ENCODE measurements around the gene ZNF200.

ZNF200 gene

GRCh38 chr16:3194792-3195191 lies 40.2 kb downstream of the ZNF200 start:
- no peak overlapping the region for H3K27ac ChIP-seq
- TF ChIP-seq CTCF (IDR thresholded peaks at IDR 0.05): no peak
- TF ChIP-seq ZFX (IDR thresholded peaks at IDR 0.05; ENCODE audit: borderline replicate concordance): no peak

DNA sequence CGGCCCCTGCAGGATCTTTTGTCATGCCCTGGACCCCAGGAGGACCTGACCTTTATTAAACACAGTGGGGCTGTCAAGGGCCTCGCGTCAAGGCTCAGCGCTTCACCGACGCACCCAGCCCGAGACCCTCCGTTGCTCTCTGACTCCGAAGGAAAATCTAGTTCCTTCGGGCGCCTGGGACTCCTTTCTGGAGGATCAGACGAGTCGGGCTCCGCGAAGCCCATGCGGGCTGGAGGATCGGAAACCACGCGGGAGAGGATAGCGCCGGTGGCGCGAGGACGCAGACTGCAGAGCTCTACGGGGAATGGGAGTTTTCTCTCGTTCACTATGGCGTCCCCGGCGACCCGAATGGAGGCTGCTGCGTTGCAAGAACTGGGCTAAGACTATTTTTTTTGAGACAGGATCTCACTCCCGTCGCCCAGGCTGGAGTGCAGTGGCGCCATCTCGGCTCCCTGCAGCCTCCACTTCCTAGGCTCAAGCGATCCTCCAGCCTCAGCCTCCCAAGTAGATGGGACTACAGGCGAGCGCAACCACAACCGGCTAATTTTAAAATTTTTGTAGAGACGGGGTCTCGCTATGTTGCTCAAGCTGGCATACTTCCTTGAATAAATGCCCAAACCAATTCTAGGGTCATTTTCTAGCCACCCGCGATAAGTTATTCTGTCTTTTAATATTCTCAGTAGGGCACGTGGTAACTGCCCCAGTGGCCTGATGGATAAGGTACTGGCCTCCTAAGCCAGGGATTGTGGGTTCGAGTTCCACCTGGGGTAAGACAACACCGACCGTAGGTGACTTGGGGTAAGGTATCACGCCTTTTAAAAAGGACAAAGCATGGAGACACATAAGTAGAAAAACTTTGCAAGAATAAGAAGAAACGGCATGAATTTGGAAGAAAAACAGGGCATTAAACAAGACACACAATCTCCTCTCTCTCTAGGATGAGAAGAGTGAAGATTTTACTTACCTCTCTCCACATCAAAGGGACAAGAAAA lies 41.4 kb downstream of the ZNF200 start:
- TF ChIP-seq CTCF (IDR thresholded peaks at IDR 0.05) (no peak), ZFX (IDR thresholded peaks at IDR 0.05; ENCODE audit: borderline replicate concordance) (no peak)
- H3K27ac ChIP-seq: no peak overlapping the region

DNA sequence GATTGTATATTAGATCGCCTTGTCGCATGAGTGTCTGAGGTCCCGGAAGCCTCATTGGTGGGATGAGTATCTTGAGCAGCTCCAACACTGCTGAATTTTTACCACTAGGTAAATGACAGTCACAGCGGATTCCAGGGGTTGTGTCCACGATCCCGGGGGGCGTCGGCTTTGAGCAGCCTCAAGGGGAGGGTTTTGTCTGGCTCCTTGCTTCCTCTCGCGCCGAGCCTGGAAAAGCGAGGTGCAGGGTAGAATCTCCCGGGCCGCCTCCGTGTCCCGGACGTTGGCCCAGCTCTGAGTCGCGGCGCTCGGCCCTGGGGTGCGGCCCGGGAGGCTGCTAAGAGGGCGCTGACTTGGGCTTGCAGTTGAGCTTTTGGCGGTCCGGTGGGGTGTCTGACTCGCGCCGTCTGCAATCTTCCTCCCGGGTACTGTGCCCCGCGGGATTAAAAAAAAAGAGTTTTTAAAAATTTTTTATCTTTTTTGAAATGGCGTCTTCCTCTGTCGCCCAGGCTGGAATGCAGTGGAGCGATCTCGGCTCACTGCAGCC lies 42.4 kb downstream of the ZNF200 start:
- TF ChIP-seq ZFX (IDR thresholded peaks at IDR 0.05; ENCODE audit: borderline replicate concordance): no peak
- no peak for TF ChIP-seq CTCF (IDR thresholded peaks at IDR 0.05)
- no peak overlapping the region for H3K27ac ChIP-seq

GRCh38 chr16:3190949-3191353 lies 44.0 kb downstream of the ZNF200 start:
- no peak for TF ChIP-seq ZFX (IDR thresholded peaks at IDR 0.05; ENCODE audit: borderline replicate concordance)
- TF ChIP-seq CTCF (IDR thresholded peaks at IDR 0.05): no peak
- H3K27ac ChIP-seq: peak overlapping the region; percentile 86

DNA sequence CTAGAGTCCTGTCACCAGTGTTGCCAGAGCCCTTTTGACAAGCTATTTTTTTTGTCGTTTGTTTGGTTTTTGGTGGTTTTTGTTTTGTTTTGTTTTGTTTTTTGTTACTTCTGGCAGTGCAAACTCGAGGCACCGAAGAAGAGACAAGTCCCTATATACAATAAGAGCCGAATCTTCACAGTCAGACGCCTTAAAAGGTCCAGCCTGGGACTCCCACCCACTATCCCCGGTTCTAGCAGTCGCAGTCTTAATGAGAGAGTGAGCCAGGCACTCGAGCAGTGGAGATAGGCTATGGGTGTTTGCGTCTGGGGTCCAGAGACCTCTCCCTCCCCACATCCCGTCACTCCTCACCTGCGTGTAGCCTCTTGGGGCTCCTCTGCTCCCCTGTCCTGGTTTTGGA lies 45.1 kb downstream of the ZNF200 start:
- no peak for TF ChIP-seq ZFX (IDR thresholded peaks at IDR 0.05; ENCODE audit: borderline replicate concordance)
- no peak for TF ChIP-seq CTCF (IDR thresholded peaks at IDR 0.05)
- H3K27ac ChIP-seq: peak overlapping the region; percentile 86

GRCh38 chr16:3188925-3189825 lies 45.8 kb downstream of the ZNF200 start:
- H3K27ac ChIP-seq: peak overlapping the region; percentile 86
- TF ChIP-seq CTCF (IDR thresholded peaks at IDR 0.05) (no peak), ZFX (IDR thresholded peaks at IDR 0.05; ENCODE audit: borderline replicate concordance) (no peak)

Data from 22Rv1 (cell line).